Thoracic aorta (tissue), 2 donors: ENCODE results near the gene ZCCHC18. TPM values are rescaled to one million over a fixed set of nuclear protein-coding genes. Genes with fewer than 3 reads are reported as not detected.

Source experiments
- ATAC-seq: fragments of 150-250 bp; one replicate; pipeline ENCODE4 v1.8.0; 2017; ENCODE audit warnings: low read depth; ENCODE audit not compliant: insufficient number of reproducible peaks, low FRiP score
- DNase-seq: peaks from one replicate; pipeline ENCODE4 v3.0.0-alpha.2; 2020; ENCODE audit warnings: low spot score
- H3K27ac ChIP-seq, 2 donors: fragments of 200-600 bp; sonication (generic); 1 replicate in 1 of 2; 2 replicates in 1 of 2; pipeline ENCODE4 v1.5.1; 2016; ENCODE audit warnings: mild to moderate bottlenecking in 2 of 2, moderate library complexity in 2 of 2
- H3K27me3 ChIP-seq: fragments of 200-600 bp; sonication (generic); replicated peaks from 2 replicates; pipeline ENCODE4 v1.6.0; 2016; ENCODE audit warnings: mild to moderate bottlenecking; ENCODE audit not compliant: insufficient read depth
- H3K36me3 ChIP-seq: fragments of 200-600 bp; sonication (generic); one replicate; pipeline ENCODE4 v1.5.1; 2016
- H3K4me1 ChIP-seq, 2 donors: fragments of 200-600 bp; sonication (generic); 1 replicate in 1 of 2; 2 replicates in 1 of 2; pipeline versions ENCODE4 v1.5.1 to v1.6.0; 2016; ENCODE audit warnings: low read depth in 2 of 2, mild to moderate bottlenecking in 1 of 2; ENCODE audit not compliant: control insufficient read depth in 1 of 2
- H3K4me3 ChIP-seq: fragments of 200-600 bp; sonication (generic); 2 replicates; pipeline ENCODE4 v1.5.1; 2016; ENCODE audit warnings: mild to moderate bottlenecking
- H3K9me3 ChIP-seq: fragments of 200-600 bp; sonication (generic); 2 replicates; pipeline ENCODE4 v1.5.1; 2016
- CTCF ChIP-seq: fragments of 200-600 bp; sonication (generic); IDR thresholded peaks from one replicate; pipeline ENCODE4 v1.5.1; 2019; ENCODE audit warnings: antibody characterized with exemption
- total RNA-seq, 2 donors: library from RNA; depleted of rRNA; stranded (reverse); fragments of >200 nt; gene quantifications; one replicate each; pipeline versions ENCODE4 v1.1.0 to v1.2.3, GENCODE V29; 2016

ZCCHC18 gene
- total RNA-seq, 2 donors from 2014 or later, result 0.49 to 3.9 TPM

GRCh38 chrX:104156630-104157529 lies 44.6 kb downstream of the ZCCHC18 start, which contains the start of gene SLC25A53:
Gene SLC25A53 (minus strand): TSS chrX:104157009. CDS start chrX:104105257, 51,752 bp downstream.
- DNase-seq (peak; percentile 30), ATAC-seq (peak; percentile 89)
- H3K27ac ChIP-seq, result peak within 1 kb of the TSS; percentile 83 to 88
- no peaks in the 10 kb centered on the region for H3K4me1 ChIP-seq
- peak within 1 kb of the TSS; percentile 79 for H3K4me3 ChIP-seq
- no peak for TF ChIP-seq CTCF
- H3K9me3 ChIP-seq, result no peaks in the 10 kb centered on the region
- H3K36me3 ChIP-seq, result no peaks in the 10 kb centered on the region
- H3K27me3 ChIP-seq, result no peaks in the 10 kb centered on the region

Other genes with a start within 250 kb of the ZCCHC18 start
- gene TMSB15B, start 149.9 kb upstream of the ZCCHC18 start, total RNA-seq, result 1 to 10 TPM; 6.6 to 9.9 TPM
- not detected for gene H2BW1, start 98.8 kb upstream of the ZCCHC18 start, total RNA-seq
- gene H2BW2, start 72.6 kb upstream of the ZCCHC18 start, total RNA-seq, result not detected
- gene TMSB15C, start 36.3 kb upstream of the ZCCHC18 start, total RNA-seq, result 1 to 10 TPM; 3.9 to 4.3 TPM
- 10 to 100 TPM; 11.4 to 12.9 TPM for gene SLC25A53, start 44.5 kb downstream of the ZCCHC18 start, total RNA-seq
- 10 to 100 TPM; 20.7 to 22.7 TPM for gene FAM199X, start 53.9 kb downstream of the ZCCHC18 start, total RNA-seq
- not detected for gene ESX1, start 142.4 kb downstream of the ZCCHC18 start, total RNA-seq